Neutrophil (primary cell): ENCODE measurements around the gene MAPK1.
"Not testable (repeated sequence)": the region's sequence is repeated elsewhere in the genome, so short reads cannot be mapped to it uniquely, and the experiment has no call there.

Source experiments
- H3K27ac ChIP-seq: fragments of 200-600 bp; sonication (generic); 2 replicates; pipeline ENCODE4 v1.5.1; 2016; ENCODE audit warnings: mild to moderate bottlenecking, moderate library complexity
- H3K27me3 ChIP-seq: fragments of 200-600 bp; sonication (generic); 2 replicates; pipeline ENCODE4 v1.6.0; 2016; ENCODE audit warnings: mild to moderate bottlenecking
- H3K36me3 ChIP-seq: fragments of 200-600 bp; sonication (generic); 2 replicates; pipeline ENCODE4 v1.5.1; 2017
- H3K4me1 ChIP-seq, 2 experiments: fragments of 200-600 bp in 1 of 2; sonication (generic) in 1 of 2; 1 replicate in 1 of 2; 2 replicates in 1 of 2; pipeline versions ENCODE4 v1.5.1 to v1.6.1; 2013 to 2016; ENCODE audit warnings: low read depth in 1 of 2, low read length in 1 of 2, mild to moderate bottlenecking in 1 of 2, moderate library complexity in 1 of 2; ENCODE audit not compliant: control insufficient read depth in 1 of 2, insufficient read depth in 1 of 2
- H3K4me3 ChIP-seq, 2 experiments: fragments of 200-600 bp in 1 of 2; sonication (generic) in 1 of 2; 1 replicate in 1 of 2; 2 replicates in 1 of 2; pipeline ENCODE4 v1.5.1; 2013 to 2016; ENCODE audit warnings: low read depth in 1 of 2, low read length in 1 of 2, mild to moderate bottlenecking in 1 of 2, moderate library complexity in 1 of 2
- H3K9me3 ChIP-seq: fragments of 200-600 bp; sonication (generic); 2 replicates; pipeline ENCODE4 v1.5.1; 2016
- CTCF ChIP-seq: fragments of 200-600 bp; sonication (generic); IDR thresholded peaks from 2 replicates; pipeline ENCODE4 v1.5.1; 2016; ENCODE audit warnings: antibody characterized with exemption

MAPK1 gene

DNA sequence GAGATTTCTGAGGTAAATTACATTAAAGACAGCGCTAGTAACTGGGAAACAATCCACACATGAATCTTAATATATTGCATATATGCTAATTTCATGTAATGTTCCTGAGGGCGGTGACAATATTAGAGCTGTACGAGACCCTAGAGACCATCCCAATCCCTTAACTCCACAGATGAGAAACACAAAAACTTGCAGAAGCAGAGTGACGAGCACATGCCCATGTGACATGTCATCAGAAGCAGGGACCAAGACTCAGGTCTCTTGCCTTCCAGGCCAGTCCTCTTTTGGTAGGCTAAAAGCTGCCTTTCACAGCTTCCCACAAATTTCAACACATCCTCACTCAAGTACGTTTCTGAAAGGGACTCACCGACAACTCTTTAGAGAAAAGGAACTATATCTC is 11.8 kb downstream of the MAPK1 start:
- peaks cover 6% of the 10 kb centered on the region for H3K36me3 ChIP-seq
- TF ChIP-seq CTCF = no peak
- peak overlapping the region; percentile 26 to 47 for H3K4me3 ChIP-seq
- H3K4me1 ChIP-seq = peaks cover 78 to 93% of the 10 kb centered on the region in 2 experiments
- H3K9me3 ChIP-seq = no peaks in the 10 kb centered on the region
- no peaks in the 10 kb centered on the region for H3K27me3 ChIP-seq
- H3K27ac ChIP-seq = peak overlapping the region; percentile 91

DNA sequence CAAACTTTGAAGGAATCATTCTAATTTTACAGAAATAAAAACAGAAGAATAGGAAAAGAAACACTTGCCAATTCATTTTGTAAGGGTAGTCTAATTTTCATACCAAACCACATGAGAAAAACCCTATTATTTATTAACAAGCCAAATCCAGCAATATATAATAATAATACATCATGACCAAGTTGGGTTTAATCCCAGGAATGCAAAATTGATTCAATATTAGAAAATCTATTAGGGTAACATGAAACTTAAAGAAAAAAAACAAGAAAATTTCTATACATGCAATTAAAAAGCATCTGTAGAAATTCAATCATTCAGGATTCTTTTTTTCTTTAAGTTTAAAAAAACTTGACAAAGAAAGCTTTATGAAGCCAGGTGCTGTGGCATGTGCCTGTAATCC is 16.8 kb downstream of the MAPK1 start:
- H3K4me1 ChIP-seq = peaks cover 54 to 72% of the 10 kb centered on the region in 2 experiments
- H3K36me3 ChIP-seq = peaks cover 6% of the 10 kb centered on the region
- H3K27me3 ChIP-seq = no peaks in the 10 kb centered on the region
- H3K4me3 ChIP-seq = no peak overlapping the region
- H3K27ac ChIP-seq = peak overlapping the region; percentile 73
- TF ChIP-seq CTCF = no peak
- H3K9me3 ChIP-seq = no peaks in the 10 kb centered on the region

- TF ChIP-seq CTCF = no peak
- Histone ChIP-seq H3K27ac (peak overlapping the region; percentile 73), H3K4me1 (peaks cover 47 to 68% of the 10 kb centered on the region in 2 experiments)
These were observed 18.0 kb downstream of the MAPK1 start for GRCh38 chr22:21849489-21849888.

DNA sequence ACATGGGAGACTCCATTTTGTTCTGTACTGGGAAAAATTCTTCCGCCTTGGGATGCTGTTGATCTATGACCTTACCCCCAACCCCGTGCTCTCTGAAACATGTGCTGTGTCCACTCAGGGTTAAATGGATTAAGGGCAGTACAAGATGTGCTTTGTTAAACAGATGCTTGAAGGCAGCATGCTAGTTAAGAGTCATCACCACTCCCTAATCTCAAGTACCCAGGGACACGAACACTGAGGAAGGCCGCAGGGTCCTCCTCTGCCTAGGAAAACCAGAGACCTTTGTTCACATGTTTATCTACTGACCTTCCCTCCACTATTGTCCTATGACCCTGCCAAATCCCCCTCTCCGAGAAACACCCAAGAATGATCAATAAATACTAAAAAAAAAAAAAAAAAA is 19.4 kb downstream of the MAPK1 start:
- peaks cover 13% of the 10 kb centered on the region for H3K36me3 ChIP-seq
- peaks cover 50 to 62% of the 10 kb centered on the region in 2 experiments for H3K4me1 ChIP-seq
- H3K27me3 ChIP-seq, H3K9me3 ChIP-seq, H3K27ac ChIP-seq, H3K4me3 ChIP-seq: not testable (repeated sequence)

More at GRCh38 chr22:21849489-21849888, 18.0 kb downstream of the MAPK1 start:
- peaks cover 6% of the 10 kb centered on the region for H3K36me3 ChIP-seq
- H3K4me3 ChIP-seq = no peak overlapping the region
- no peaks in the 10 kb centered on the region for H3K9me3 ChIP-seq
- no peaks in the 10 kb centered on the region for H3K27me3 ChIP-seq

DNA sequence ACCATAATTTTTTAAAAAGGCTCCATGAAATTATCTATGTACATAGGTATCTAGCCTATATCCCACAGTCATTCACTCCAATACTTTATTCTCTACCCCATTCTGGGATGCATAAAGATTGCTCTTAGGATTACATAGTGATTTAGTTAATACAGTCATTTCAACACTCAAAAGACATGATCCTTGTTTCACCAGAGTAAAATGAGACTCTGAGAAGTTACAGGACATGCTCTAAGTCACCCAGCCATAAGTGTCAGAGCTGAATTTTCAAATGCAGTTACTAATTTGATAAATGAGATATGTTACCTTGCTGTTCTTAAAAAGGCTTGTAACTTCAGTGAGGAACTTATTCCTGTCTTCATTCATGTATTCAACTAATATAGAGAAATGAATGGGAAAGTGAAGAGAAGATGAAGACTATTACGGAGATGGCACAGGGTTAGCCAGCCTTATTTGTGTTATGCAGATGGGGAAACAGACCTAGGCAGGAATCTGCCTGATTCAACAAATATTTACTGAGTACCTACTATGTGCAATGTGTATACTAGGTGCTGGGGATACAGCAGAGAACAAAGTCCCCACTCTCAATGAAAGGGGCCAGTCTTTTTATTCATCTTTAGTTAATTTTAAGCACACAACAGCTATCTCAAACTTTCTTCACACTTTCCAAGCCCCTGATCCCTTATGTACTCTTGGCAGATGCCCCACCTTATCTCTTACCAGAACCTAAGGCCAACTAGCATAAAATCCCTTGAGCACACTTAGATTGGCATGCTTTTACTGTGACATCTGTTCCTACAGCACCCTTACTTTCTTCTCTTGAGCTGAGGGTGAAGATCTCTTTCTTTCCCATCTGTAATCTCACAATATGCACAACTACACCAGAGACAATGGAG is 21.6 kb downstream of the MAPK1 start:
- TF ChIP-seq CTCF = no peak
- no peaks in the 10 kb centered on the region for H3K9me3 ChIP-seq
- no peaks in the 10 kb centered on the region for H3K27me3 ChIP-seq
- H3K27ac ChIP-seq = peak overlapping the region; percentile 69
- peaks cover 7% of the 10 kb centered on the region for H3K36me3 ChIP-seq
- peaks cover 42 to 44% of the 10 kb centered on the region in 2 experiments for H3K4me1 ChIP-seq
- no peak overlapping the region for H3K4me3 ChIP-seq

DNA sequence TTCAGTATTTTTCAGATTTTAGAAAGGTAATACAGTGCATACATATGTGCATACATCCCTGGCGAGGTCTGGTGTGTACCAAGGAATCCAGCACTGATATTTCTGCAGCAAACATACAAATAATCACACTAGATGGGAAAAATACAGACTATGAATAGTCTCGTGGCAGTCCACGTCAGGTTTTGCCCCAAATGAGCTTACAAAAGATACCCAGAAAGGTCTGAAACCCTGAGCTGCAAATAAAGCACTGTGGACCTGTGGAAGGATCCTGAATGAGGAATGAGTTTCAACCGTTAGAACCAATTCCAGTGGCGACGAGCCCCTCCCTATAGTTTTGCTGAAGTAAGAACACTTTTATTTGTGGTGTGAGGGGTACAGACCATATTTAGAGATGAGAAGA is 24.5 kb downstream of the MAPK1 start:
- no peak for TF ChIP-seq CTCF
- peaks cover 7% of the 10 kb centered on the region for H3K36me3 ChIP-seq

More for the DNA sequence above, 24.5 kb downstream of the MAPK1 start:
- no peaks in the 10 kb centered on the region for H3K9me3 ChIP-seq
- H3K4me1 ChIP-seq = peaks cover 24 to 26% of the 10 kb centered on the region in 2 experiments
- H3K4me3 ChIP-seq = no peak overlapping the region
- H3K27me3 ChIP-seq = no peaks in the 10 kb centered on the region
- peak overlapping the region; percentile 2 for H3K27ac ChIP-seq
